NCI-H1092 (cell line): Measurements from ENCODE around the gene PGM5.

Experiments
- DNase-seq: peaks from one replicate; lab custom pipeline; 2025; lab: John Stamatoyannopoulos, UW

The PGM5 gene

DNA sequence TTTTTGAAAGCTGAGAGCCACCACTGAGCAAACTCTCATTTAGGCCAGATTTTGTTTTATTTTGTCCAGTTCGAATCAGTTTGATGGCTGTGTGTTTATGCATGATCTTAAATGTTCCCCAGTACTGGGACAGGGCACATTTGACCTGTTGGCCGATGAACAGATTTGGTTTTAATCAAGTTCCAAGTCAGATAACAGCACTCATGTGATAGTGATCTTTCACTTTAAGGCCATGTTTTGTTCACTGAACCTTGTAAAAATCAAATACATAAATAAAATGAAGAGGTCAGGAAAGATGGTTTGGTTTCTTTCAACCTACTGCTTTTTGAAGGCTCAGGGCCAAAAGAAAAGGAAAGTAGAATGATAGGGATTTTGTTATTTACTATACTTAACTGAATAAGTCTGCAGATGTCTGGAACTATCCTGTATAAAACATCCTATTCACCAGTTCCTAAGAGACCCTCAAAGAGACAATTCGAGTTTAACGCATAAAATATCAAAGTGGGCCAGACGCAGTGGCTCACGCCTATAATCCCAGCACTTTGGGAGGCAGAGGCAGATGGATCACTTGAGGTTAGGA, 77.2 kb downstream of the PGM5 start:
- DNase-seq: no peak

DNA sequence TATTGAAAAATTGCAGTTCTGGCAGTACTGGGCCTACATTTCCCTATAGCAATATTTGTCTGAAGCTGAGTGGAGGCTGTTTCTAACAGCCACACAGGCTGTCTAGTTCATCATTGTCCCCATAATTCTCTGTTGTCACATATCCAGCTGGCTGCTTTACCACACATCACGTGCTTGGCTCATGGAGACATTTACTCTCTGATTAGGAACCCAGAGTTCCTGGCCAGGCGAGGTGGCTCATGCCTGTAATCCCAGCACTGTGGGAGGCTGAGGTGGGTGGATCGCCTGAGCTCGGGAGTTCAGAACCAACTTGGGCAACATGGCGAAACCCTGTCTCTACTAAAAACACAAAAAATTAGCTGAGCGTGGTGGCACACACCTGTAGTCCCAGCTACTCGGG, 81.4 kb downstream of the PGM5 start:
- DNase-seq: no peak

DNA sequence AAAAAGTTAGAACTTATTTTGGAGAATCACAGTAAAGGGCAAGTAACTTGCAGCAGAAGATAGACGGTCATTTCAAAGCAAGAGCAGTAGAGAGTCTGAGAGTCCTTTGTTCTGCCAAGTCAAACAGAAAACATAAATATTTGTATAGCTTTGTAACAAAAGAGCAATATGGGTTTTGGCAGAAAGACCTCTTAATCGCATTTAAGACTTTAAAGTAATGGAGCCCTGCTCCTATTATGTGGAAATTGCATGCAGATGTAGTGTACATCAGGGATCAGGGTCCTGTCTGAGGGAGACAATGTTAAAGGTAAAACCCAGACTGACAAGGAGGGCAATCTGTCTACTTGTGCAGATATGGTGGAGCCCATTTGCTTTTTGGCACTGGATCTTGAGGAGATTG, 87.2 kb downstream of the PGM5 start:
- no peak for DNase-seq

DNA sequence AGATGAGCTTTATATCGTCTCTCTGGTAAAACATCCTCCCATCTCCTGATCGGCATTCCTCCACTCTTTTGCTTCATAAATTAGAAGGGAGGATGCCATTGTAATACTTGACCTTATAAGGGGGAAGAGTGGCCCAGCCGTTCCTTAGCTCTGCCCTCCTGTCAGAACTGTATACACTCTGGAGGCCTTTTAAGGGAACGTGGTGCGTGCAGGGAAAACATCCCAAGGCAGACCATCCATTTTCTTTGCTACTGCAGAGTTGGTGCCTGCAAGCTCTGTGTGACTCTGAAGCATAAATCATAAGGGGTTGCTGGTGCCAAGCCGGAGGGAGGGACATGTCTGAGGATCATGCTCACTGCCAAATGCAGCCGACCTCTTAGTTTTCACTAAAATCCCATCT, 90.4 kb downstream of the PGM5 start:
- DNase-seq: no peak

DNA sequence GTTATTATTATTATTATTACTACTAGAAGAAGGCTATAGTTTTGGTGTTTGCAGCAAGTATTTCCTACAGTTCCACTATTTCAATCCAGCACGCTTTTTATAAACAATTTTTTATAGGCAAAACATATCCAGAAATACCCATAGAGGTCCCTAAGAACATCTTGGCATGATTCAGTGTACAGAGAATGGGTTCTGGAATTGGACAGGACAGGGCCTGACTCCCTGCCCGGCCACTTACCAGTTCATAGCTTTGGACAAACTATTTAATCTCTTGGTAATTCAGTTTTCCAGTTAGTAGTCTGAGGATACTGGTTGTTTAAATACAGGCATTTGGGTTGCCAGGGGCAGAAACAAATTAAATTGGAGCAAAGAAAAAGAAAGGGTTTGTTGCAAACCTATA, 91.2 kb downstream of the PGM5 start:
- no peak for DNase-seq

DNA sequence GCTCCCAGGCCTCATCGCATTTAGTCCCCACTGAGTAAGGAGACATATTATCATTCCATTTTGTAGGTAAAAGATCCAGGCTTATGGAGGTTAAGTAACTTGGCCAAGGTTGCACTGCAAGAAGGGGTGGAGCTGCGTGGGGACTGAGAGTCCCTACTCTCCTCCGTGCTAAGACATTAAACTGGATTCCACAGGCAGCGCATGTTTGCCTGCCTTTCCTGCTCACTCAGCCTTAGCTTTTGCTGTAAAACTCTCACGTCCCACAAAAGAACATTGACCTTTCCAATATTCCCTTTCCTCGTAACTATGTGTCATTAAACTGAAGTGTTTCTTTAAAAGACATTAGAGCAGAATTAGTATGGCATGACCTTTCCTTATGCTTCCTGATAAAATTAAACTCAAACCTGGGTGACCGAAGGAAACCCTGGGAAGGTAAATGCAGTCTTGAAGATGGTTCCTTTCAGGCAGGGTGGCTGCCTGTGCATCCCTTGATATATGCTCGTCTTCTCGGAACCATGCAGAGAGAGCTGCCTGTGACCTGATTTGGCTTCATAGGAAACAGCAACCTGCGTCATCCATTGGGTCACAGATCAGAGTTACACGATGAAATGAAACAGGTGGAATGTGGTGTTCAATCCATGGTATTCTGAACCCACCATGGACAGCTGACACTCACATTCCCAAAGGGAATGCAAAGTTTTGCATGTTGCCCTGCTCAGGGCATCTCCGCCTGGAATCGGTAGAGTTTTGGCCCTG, 98.3 kb downstream of the PGM5 start:
- no peak for DNase-seq

DNA sequence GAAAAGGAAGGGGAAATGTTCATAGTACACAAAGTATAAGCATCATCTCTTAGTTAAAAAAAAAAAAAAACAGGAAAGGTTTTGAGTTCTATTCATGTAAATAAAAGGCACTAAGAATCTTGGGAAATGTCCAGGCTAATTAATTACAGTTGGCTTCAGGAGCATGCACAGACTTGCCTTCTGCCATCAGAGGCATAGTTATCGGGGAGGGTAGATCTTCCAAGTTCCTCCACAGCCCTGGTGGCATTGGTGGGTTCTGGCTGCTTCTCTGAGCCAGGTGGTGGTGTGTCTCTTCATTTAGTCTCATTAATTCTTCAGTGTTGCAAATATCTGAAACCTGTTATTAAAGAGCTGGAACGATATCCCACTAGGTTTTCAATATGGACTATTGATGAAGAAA, 99.0 kb downstream of the PGM5 start:
- DNase-seq: no peak

DNA sequence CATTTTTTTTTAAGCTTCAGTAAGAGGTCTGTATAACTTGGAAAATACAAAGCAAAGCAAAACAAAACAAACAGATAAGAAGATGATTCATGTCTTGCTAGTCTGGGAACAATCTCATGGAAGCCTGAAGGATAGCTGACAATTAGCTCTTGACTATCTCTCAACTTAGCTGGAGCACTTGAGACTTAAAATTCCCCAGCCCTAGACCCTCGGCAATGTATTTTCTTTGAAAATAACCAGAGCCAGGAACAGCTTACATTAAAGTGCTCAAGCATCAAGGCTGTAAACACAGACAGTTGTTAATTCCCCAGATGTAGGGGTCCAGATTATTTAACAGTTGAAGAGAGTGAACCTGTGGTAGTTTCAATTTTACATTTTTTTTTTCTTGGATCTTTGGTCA, 101.4 kb downstream of the PGM5 start:
- no peak for DNase-seq

DNA sequence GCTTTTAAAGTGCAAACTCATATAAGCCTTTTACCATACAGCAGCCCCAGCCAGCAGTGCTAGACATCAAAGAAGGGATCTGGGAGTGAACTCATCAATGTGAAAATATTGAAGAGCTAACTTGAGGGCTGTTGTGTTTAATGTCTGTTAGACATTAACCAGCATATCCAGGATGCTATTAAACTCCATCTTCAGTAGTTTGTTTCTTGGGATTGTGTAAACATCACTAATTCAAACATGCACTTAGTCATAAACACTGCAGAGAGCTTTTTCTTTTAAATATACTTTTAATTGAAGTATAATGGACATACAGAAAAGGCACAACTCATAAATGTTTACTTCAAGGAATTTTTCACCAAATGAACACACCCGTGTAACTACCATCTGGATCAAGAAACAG, 102.5 kb downstream of the PGM5 start:
- DNase-seq: no peak

DNA sequence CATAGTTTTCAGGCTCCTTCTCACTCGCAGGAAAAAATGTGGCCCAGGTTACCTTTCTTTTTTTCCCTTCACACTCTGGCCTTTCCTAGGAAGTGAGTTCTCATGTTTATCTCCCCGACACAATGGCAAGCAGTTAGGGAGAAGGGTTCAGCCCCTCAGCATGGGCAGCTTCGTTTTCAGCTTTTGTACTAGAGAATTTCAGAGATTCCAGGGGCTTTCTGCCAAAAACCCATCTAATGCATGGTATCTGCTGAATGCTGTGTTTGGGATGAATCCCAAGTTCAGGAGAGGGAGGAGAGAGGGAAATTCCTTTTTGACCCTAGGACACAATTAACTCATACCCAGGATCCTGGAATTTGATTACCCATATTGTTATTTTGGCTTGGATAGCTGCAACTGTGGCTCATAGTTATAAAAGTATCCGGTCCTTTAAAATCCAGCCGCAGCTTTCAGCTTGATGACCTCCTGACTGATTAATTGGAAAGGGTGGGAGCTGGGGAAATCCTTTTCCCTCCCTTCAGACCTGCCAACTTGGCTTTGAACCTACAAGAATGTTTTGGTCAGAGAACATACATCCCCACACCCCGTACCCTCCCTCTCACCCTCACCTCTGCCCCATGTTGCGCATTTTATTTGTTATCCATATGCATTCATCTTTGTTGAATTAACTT, 105.8 kb downstream of the PGM5 start:
- DNase-seq: no peak

DNA sequence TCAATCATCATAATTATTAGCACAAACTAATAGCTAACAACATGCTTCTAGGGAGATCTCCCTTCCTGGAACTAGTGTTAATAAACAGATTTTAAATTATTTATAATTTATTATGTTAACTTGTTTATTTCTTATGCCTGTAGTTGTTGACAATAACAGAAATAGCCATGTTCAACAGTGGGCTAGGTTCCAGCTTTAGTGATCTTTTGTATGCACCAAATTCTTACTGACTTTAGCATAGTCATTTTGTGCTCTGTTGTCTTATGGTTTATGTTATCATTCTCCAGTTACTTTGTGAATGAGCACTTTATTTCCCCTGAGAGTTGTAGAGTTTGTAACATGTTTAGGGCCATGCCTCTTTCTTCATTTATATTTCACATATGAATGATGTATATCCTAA, 113.7 kb downstream of the PGM5 start:
- no peak for DNase-seq

DNA sequence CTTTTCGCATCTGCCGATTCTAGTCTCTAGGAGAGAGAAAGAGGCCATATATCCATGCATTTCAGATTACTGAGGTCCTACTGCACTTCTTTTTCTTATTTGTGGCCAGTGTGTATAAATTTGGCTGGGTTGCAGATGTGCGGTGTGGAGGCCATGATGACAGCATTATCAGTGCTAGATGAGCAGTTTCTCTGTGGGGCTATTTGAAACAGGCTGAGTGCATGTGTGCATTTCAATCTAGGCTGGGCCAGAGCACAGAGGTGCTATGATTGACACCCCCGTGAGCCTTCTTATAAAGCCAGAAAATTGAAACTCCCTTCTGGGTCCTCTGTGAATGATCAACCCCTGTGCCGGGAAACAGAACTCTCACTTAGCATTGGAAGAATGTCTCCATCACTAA, 114.2 kb downstream of the PGM5 start:
- DNase-seq: no peak

DNA sequence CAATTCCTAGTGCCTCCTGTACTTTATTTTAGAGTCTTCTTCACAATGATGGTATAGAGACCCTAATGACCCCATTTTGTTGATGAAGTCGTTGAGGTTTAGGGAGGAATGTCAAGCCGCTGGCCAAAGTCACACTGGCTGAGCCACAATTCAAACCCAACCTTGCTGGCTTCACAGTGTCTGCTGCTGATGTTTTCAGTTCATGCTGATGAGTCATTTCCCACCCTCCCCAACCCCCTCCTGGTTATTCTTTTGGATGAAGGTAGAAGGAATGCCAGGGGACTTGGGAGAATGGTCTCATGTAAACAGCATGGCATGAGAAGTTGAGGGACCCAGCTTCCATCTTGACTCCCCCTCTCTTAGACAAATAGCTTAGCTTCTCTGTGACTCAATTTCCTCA, 115.7 kb downstream of the PGM5 start:
- DNase-seq: no peak

DNA sequence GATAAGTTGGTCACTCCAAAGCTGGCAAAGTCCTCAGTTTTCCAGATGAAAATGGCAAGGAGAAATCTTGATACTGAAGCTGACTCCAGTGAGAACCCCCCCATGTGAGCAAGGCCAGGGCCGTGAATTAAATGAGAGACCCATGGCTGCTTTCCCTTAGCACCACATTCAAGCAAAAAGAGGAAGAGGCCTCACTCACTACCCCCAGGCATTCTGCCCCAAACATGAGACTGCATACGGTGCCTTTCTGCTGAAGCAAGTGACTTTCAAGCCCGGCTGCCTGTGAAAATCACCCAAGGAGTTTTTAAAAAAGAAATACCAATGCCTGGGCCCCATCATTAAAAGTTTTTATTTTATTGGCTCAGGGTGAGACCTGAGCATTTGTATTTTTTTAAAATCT, 117.4 kb downstream of the PGM5 start:
- no peak for DNase-seq

DNA sequence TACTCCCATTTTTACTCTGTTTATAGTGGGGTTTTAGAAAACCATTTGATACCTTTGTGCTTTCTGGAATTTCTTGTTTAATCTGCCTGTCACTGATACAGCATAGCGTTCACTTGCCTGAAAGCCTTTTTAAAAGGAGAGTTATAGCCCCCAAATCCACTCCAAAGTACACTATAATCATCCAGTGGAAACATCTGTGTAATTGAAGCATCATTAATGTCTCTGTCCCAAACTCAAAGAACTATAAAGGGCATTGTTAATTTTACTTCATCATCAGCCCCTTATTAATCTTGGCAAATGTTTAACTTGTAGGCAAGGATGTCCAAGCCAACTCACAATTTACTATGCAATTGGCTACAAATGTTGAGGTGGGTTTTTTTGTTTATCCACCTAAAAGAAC, 120.0 kb downstream of the PGM5 start:
- no peak for DNase-seq

DNA sequence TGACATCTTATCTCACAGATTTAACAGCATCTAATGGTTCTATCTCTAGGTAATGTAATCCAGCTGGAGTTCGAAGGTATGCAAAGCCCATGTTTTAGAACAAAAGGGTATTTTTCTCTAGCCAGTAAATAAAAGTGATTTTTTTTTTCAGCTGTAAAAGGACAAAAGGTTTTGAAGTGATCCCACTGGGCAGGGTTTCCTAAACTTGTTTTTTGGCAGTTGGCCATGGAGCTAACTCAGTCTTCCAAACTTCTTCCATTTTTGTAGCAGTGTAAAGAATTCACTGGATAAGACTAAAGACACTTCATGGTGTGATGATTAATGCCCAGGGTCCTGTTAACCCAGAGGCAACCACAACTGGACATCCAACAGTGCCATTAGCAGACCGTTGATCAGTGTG, 120.4 kb downstream of the PGM5 start:
- no peak for DNase-seq

DNA sequence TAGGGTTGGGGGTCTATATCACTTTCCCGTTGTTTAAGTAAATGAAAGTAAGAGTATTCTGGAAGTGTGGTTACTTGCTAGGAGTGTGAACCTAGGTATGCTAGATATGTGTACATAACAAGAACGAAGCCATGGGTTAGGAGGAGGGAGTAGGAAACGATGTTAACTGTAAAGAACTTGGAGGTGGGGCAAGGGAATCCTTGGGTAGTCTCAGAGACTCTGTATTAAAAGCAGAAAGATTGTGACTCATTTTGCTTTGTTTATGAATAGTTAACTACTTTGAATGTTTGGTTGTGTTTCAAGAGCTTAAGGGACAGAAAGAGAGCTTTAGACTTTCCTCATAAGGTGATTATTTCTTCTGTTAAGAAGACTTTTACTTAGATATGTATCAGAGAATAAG, 124.4 kb downstream of the PGM5 start:
- DNase-seq: no peak

DNA sequence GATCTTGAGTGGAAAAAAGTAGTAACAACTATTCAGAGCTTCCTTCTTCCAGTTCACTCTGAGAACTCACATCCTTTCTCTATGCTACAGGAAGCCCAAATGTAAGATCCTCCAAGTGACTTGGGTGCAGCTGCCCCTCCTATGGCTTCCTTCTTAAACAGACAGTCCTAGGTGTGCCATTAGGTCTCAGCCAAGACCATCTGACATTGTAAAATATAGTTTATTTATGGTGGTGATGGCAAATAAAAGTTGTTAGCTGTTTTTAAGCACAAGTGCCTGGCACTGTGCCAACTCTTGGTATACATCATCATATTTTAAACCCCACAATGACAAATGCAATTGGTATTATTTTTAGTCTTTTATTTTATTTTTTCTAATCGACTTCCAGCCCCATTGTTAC, 126.1 kb downstream of the PGM5 start:
- DNase-seq: no peak

DNA sequence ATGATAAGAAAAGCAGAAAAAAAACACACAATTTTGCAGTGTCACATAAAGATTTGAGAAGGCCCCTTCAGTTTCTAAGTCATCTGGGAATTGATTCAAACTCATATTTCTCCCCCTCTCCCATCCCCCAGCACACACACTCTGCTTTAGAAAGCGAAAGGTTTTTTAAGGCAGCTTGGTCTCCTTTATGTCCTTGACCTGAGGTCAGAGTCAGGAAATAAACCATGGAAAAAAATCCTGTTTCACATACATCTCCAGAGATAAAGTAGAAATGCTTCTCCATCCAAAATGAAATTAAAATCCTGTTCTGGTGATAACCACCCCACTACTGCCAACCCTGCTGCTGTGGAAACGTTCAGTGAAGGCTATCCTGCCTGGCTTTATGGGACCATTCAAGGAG, 131.7 kb downstream of the PGM5 start:
- DNase-seq: no peak

DNA sequence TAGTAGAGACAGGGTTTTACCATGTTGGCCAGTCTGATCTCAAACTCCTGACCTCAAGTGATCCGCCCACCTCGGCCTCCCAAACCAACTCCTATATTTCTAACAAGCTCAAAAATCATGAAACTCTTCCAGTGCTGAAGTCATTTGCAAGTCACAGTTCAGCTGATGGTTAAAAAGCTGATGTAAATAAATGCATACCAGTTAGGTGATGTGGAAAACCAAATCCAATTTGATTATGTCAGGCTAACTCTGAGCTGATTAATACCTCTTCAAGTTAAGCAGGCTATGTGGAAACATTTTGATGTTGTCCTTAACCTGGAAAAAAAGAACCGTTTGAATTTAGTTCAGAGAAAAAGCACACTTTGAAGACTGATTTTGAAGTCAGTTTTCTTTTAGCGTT, 133.2 kb downstream of the PGM5 start:
- DNase-seq: no peak

DNA sequence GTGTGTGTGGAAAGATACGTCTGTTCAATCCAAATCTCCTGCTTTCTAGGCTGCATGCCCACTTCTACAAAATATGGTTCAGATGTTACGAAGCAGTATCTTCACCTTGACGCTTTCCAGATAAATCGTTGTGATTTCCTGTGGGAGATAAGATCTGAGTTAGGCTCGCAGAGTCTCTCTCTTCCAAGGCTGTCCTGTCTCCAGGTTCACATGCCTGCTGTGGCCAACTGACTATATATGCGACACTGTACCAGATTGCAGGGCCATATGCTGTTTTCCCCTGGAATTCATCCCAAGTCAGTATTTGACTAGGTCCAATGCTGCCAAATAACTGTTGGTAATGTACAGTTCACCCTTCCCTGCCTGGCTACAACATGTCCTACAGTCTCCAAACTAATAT, 136.4 kb downstream of the PGM5 start:
- DNase-seq: no peak

DNA sequence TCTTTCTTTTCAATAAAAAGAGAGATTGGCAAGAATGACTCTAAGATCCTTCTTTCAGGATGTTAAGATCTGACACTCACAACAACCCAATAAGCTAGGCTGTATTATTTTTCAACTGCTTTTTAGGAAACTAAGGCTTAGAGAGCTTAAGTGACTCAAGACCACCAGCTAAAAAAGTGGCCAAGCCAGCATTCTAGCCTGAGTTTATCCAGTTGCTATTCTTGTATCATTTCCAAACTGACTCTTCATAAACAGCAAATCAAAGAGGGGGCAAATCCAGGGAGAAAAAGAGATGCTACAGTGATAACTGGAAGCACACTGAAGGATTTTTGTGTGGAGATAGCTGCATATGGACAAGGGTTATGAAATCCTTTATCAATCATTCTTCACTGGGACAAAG, 137.1 kb downstream of the PGM5 start:
- no peak for DNase-seq

DNA sequence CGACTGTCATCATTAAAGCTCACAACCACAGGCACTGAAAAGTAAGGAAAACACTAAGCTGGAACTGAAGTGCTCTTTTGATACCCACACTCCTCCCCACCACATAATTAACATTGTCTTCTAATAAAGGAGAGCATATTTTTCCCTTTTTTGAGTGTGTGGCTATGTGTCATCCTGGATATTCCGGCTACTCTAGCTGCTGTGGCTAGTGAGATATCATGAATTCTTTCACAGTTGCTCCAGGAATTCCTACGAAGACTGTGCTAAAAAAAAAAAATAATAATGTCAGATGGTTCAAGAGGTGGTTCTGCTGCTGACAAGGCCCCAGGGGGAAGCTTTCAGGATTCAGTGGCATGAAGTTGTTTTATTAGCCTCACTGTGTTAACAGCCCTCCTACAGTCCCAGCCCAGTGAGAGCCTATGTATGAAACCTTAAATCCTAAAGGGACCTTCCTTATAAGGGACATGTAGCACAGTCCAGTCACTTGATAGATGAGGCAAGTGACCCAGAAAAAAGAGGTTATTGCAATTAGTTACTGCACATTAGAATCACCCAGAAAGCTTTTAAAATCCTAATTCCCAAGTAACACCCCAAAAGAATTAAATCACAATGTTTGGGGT, 137.7 kb downstream of the PGM5 start:
- DNase-seq: no peak
